ENCODE data around the gene TMEM63A.

DNA sequence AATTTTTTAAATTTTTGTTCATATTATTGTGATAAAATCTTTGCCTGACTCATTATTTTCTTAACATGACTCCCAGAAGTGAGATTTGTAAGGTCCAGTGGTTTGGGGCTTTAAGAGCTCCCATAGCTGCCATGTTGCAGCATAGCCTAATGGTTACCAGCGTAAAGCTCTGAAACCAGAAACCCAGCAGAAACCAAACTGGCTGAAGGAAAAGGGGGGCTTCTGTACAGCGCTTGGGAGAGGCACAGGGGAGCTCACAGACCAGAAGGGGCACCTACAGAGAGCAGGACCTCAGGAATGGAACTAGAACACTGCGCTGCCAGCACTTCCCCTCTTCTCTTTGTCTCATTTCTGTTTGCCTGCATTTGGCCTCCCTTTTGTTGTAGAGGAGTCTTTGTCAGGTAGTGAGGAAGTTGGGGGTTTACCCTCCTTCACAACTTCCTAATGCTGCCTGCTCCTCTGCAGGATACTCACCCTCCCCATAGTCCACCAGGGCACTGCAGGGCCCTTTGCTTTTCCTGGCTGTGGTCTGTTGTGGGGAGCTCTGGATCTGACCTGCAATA, 44.5 kb upstream of the TMEM63A start:
- TF ChIP-seq, protein P1, sequence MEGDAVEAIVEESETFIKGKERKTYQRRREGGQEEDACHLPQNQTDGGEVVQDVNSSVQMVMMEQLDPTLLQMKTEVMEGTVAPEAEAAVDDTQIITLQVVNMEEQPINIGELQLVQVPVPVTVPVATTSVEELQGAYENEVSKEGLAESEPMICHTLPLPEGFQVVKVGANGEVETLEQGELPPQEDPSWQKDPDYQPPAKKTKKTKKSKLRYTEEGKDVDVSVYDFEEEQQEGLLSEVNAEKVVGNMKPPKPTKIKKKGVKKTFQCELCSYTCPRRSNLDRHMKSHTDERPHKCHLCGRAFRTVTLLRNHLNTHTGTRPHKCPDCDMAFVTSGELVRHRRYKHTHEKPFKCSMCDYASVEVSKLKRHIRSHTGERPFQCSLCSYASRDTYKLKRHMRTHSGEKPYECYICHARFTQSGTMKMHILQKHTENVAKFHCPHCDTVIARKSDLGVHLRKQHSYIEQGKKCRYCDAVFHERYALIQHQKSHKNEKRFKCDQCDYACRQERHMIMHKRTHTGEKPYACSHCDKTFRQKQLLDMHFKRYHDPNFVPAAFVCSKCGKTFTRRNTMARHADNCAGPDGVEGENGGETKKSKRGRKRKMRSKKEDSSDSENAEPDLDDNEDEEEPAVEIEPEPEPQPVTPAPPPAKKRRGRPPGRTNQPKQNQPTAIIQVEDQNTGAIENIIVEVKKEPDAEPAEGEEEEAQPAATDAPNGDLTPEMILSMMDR (conservative IDR thresholded peaks at IDR 0.05), result no peak
- TF ChIP-seq EZH2 (IDR thresholded peaks at IDR 0.05; ENCODE audit: low read depth), result no peak

Data from PC-9 (cell line).